Activated CD4-positive, alpha-beta T cell treated with anti-CD3 and anti-CD28 coated beads, Interleukin-2, amount 50 U/mL, for 24 hours (primary cell): ENCODE results near the gene LIPT2.
A peak's percentile ranks its signal among the peaks of the same experiment; 100 is the strongest.

ENCODE experiments used
- DNase-seq, 2 donors: peaks; one replicate each; pipeline ENCODE4 v3.0.0-alpha.2; 2020; ENCODE audit warnings: low read depth in 1 of 2, low spot score in 1 of 2

Gene LIPT2

GRCh38 chr11:74466916-74467885 lies 26.3 kb downstream of the LIPT2 start, which contains the start of gene KCNE3:
TSS of gene KCNE3 (minus strand) at chr11:74467549. CDS start at chr11:74457563, 9,986 bp downstream.
- no peak for DNase-seq

GRCh38 chr11:74465291-74465708 lies 28.2 kb downstream of the LIPT2 start:
- no peak for DNase-seq

- no peak for DNase-seq
Measured at GRCh38 chr11:74464746-74465145, 28.8 kb downstream of the LIPT2 start.

GRCh38 chr11:74463216-74463615 lies 30.3 kb downstream of the LIPT2 start:
- DNase-seq: no peak

- DNase-seq: no peak
Measured at GRCh38 chr11:74462631-74463030, 30.9 kb downstream of the LIPT2 start.

GRCh38 chr11:74462009-74462408 lies 31.5 kb downstream of the LIPT2 start:
- no peak for DNase-seq

GRCh38 chr11:74460481-74461154 lies 32.9 kb downstream of the LIPT2 start:
- DNase-seq: no peak

- no peak for DNase-seq
Measured at GRCh38 chr11:74460065-74460464, 33.5 kb downstream of the LIPT2 start.

GRCh38 chr11:74459584-74459983 lies 33.9 kb downstream of the LIPT2 start:
- no peak for DNase-seq

GRCh38 chr11:74457356-74457755 lies 36.2 kb downstream of the LIPT2 start:
- no peak for DNase-seq

- DNase-seq: peak; percentile 30 to 51
Measured at GRCh38 chr11:74453373-74453975, 40.0 kb downstream of the LIPT2 start.

GRCh38 chr11:74452366-74452765 lies 41.2 kb downstream of the LIPT2 start:
- no peak for DNase-seq

GRCh38 chr11:74450318-74450717 lies 43.2 kb downstream of the LIPT2 start:
- no peak for DNase-seq

- peak in 1 of 2 donors; percentile 58 for DNase-seq
Measured at GRCh38 chr11:74449369-74449931, 44.1 kb downstream of the LIPT2 start.

GRCh38 chr11:74447720-74448119 lies 45.8 kb downstream of the LIPT2 start:
- no peak for DNase-seq

GRCh38 chr11:74446532-74446938 lies 47.0 kb downstream of the LIPT2 start:
- no peak for DNase-seq

- DNase-seq: no peak
Measured at GRCh38 chr11:74444173-74444826, 49.2 kb downstream of the LIPT2 start.

- no peak for DNase-seq
Measured at GRCh38 chr11:74443071-74443864, 50.3 kb downstream of the LIPT2 start.

GRCh38 chr11:74442636-74443035 lies 50.9 kb downstream of the LIPT2 start:
- no peak for DNase-seq
